ENCODE measurements around the gene AZI2. TPM values are rescaled to one million over a fixed set of nuclear protein-coding genes. Genes with fewer than 3 reads are reported as not detected.

AZI2 gene
- total RNA-seq, 1 donor from 2014 or later, result 35.6 TPM

Other genes starting within 250 kb of the AZI2 start
- gene CMC1, start 107.2 kb downstream of the AZI2 start, total RNA-seq, result 20.6 and 23.5 TPM in 2 replicates
- gene ZCWPW2, start 103 bp downstream of the AZI2 start, total RNA-seq, result 0.14 and 0.16 TPM in 2 replicates